H9 (cell line): ENCODE data around the gene NCKAP5. TPM values are rescaled to one million over a fixed set of nuclear protein-coding genes. Genes with fewer than 3 reads are reported as not detected.

Experiments
- DNase-seq: peaks from one replicate; pipeline ENCODE4 v3.0.0-alpha.2; 2017
- H2AFZ ChIP-seq: one replicate; pipeline ENCODE4 v1.6.1; 2013; ENCODE audit warnings: mild to moderate bottlenecking, low read length, control low read depth, moderate library complexity
- H2AK5ac ChIP-seq: 2 replicates; pipeline ENCODE4 v1.6.1; 2013; ENCODE audit warnings: low read length, control low read depth, mixed read lengths; ENCODE audit not compliant: insufficient read length
- H2BK120ac ChIP-seq: one replicate; pipeline ENCODE4 v1.6.1; 2013; ENCODE audit warnings: low read depth, mild to moderate bottlenecking, low read length, control low read depth, inconsistent platforms; ENCODE audit not compliant: poor library complexity, severe bottlenecking
- H2BK12ac ChIP-seq: 2 replicates; pipeline ENCODE4 v1.6.1; 2013; ENCODE audit warnings: low read length, control low read depth, mixed read lengths, low read depth; ENCODE audit not compliant: insufficient read length
- H2BK15ac ChIP-seq: 2 replicates; pipeline ENCODE4 v1.6.1; 2013; ENCODE audit warnings: low read depth, low read length, control low read depth
- H2BK20ac ChIP-seq: one replicate; pipeline ENCODE4 v1.6.1; 2013; ENCODE audit warnings: low read depth, mild to moderate bottlenecking, low read length, control low read depth, inconsistent platforms; ENCODE audit not compliant: poor library complexity, severe bottlenecking
- H2BK5ac ChIP-seq: 2 replicates; pipeline ENCODE4 v1.6.1; 2013; ENCODE audit warnings: low read length, control low read depth, mixed read lengths; ENCODE audit not compliant: insufficient read length
- H3K14ac ChIP-seq: 2 replicates; pipeline ENCODE4 v1.6.1; 2013; ENCODE audit warnings: low read length, control low read depth; ENCODE audit not compliant: insufficient read depth
- H3K18ac ChIP-seq: 2 replicates; pipeline ENCODE4 v1.6.1; 2013; ENCODE audit warnings: low read depth, mild to moderate bottlenecking, mixed read lengths, low read length, control low read depth; ENCODE audit not compliant: insufficient read length
- H3K23ac ChIP-seq: 2 replicates; pipeline ENCODE4 v1.6.1; 2013; ENCODE audit warnings: low read length, control low read depth, mixed read lengths, low read depth; ENCODE audit not compliant: insufficient read length
- H3K23me2 ChIP-seq: 2 replicates; pipeline ENCODE4 v1.6.1; 2013; ENCODE audit warnings: low read depth, mild to moderate bottlenecking, mixed read lengths, low read length, control low read depth; ENCODE audit not compliant: insufficient read length, poor library complexity, severe bottlenecking
- H3K27ac ChIP-seq: 2 replicates; pipeline ENCODE4 v1.5.1; 2013; ENCODE audit warnings: low read length, control low read depth, mixed read lengths, low read depth; ENCODE audit not compliant: insufficient read length
- H3K27me3 ChIP-seq: 2 replicates; pipeline ENCODE4 v1.6.1; 2013; ENCODE audit warnings: low read length, control low read depth, inconsistent platforms; ENCODE audit not compliant: insufficient read depth
- H3K4ac ChIP-seq: 2 replicates; pipeline ENCODE4 v1.6.1; 2013; ENCODE audit warnings: low read depth, mild to moderate bottlenecking, control low read depth, inconsistent platforms, low read length, moderate library complexity
- H3K4me1 ChIP-seq: 2 replicates; pipeline ENCODE4 v1.6.1; 2013; ENCODE audit warnings: low read length, control low read depth, inconsistent platforms; ENCODE audit not compliant: insufficient read depth
- H3K4me2 ChIP-seq: 2 replicates; pipeline ENCODE4 v1.6.1; 2013; ENCODE audit warnings: low read length, control low read depth, mixed read lengths; ENCODE audit not compliant: insufficient read length, insufficient read depth
- H3K56ac ChIP-seq: 2 replicates; pipeline ENCODE4 v1.6.1; 2013; ENCODE audit warnings: low read depth, mild to moderate bottlenecking, mixed read lengths, low read length, control low read depth; ENCODE audit not compliant: insufficient read length
- H3K79me1 ChIP-seq: 2 replicates; pipeline ENCODE4 v1.6.1; 2013; ENCODE audit warnings: low read depth, mild to moderate bottlenecking, moderate library complexity, low read length, control low read depth, inconsistent platforms; ENCODE audit not compliant: insufficient read depth, poor library complexity, severe bottlenecking
- H3K79me2 ChIP-seq: 2 replicates; pipeline ENCODE4 v1.6.1; 2013; ENCODE audit warnings: low read length, control low read depth, inconsistent platforms; ENCODE audit not compliant: insufficient read depth
- H3K9ac ChIP-seq: 2 replicates; pipeline ENCODE4 v1.6.1; 2013; ENCODE audit warnings: low read length, control low read depth, mixed read lengths; ENCODE audit not compliant: insufficient read length; ENCODE audit errors: extremely low read depth
- H3K9me3 ChIP-seq: one replicate; pipeline ENCODE4 v1.6.1; 2013; ENCODE audit warnings: low read depth, low read length, inconsistent platforms; ENCODE audit not compliant: control insufficient read depth
- H3T11ph ChIP-seq: one replicate; pipeline ENCODE4 v1.6.1; 2013; ENCODE audit warnings: mild to moderate bottlenecking, low read length, control low read depth, inconsistent platforms
- H4K20me1 ChIP-seq: one replicate; pipeline ENCODE4 v1.6.1; 2013; ENCODE audit not compliant: control insufficient read depth, insufficient read length, insufficient read depth
- H4K5ac ChIP-seq: 2 replicates; pipeline ENCODE4 v1.6.1; 2013; ENCODE audit warnings: low read depth, mild to moderate bottlenecking, mixed read lengths, low read length, control low read depth; ENCODE audit not compliant: insufficient read length
- H4K8ac ChIP-seq: replicated peaks from 2 replicates; pipeline ENCODE4 v1.6.1; 2013; ENCODE audit warnings: low read length, control low read depth, mixed read lengths, low read depth; ENCODE audit not compliant: insufficient read length
- H4K91ac ChIP-seq: 2 replicates; pipeline ENCODE4 v1.6.1; 2013; ENCODE audit warnings: low read depth, mild to moderate bottlenecking, moderate library complexity, mixed read lengths, low read length, control low read depth; ENCODE audit not compliant: insufficient read length
- H3K27ac Mint-ChIP-seq, 3 experiments: 2 replicates in 2 of 3; 3 replicates in 1 of 3; pipeline ENCODE4 v1.8.0; 2020 to 2021; ENCODE audit warnings: mixed read lengths in 3 of 3, mild to moderate bottlenecking in 1 of 3, moderate library complexity in 1 of 3
- H3K27me3 Mint-ChIP-seq: 2 replicates; pipeline ENCODE4 v1.8.0; 2021; ENCODE audit warnings: low read depth, mild to moderate bottlenecking, moderate library complexity, mixed read lengths
- H3K36me3 Mint-ChIP-seq, 3 experiments: 2 replicates in 2 of 3; 3 replicates in 1 of 3; pipeline ENCODE4 v1.8.0; 2020 to 2021; ENCODE audit warnings: low read depth in 3 of 3, mixed read lengths in 3 of 3; ENCODE audit not compliant: insufficient read depth in 1 of 3
- H3K4me1 Mint-ChIP-seq, 2 experiments: 2 replicates each; pipeline ENCODE4 v1.8.0; 2020; ENCODE audit warnings: mixed read lengths in 2 of 2
- H3K4me3 Mint-ChIP-seq, 2 experiments: 2 replicates in 1 of 2; 3 replicates in 1 of 2; pipeline ENCODE4 v1.8.0; 2020 to 2021; ENCODE audit warnings: mild to moderate bottlenecking in 2 of 2, mixed read lengths in 2 of 2, moderate library complexity in 1 of 2
- H3K9me3 Mint-ChIP-seq, 2 experiments: 2 replicates in 1 of 2; 3 replicates in 1 of 2; pipeline ENCODE4 v1.8.0; 2020; ENCODE audit warnings: mild to moderate bottlenecking in 2 of 2, mixed read lengths in 2 of 2, moderate library complexity in 1 of 2
- CTCF ChIP-seq: fragments of 200-600 bp; sonication (generic); conservative IDR thresholded peaks from 3 replicates; pipeline ENCODE4 v1.8.0; 2021; ENCODE audit warnings: antibody characterized with exemption, mild to moderate bottlenecking
- WGBS: extraction: QIAGEN DNeasy Blood & Tissue Kit; methylation state at CpG from one replicate; pipeline ENCODE4 v1.1.7; 2013; ENCODE audit warnings: missing lambda C conversion rate, low lambda C conversion rate, mixed read lengths; ENCODE audit not compliant: insufficient read length; ENCODE audit errors: extremely low coverage; 5-methylcytosine and 5-hydroxymethylcytosine counted together
- total RNA-seq: library from RNA; stranded (reverse); gene quantifications from 2 replicates; pipeline ENCODE4 v1.2.1, GENCODE V29; 2021

Gene NCKAP5
- total RNA-seq, 1 experiment from 2014 or later, result 0.26 TPM

DNA sequence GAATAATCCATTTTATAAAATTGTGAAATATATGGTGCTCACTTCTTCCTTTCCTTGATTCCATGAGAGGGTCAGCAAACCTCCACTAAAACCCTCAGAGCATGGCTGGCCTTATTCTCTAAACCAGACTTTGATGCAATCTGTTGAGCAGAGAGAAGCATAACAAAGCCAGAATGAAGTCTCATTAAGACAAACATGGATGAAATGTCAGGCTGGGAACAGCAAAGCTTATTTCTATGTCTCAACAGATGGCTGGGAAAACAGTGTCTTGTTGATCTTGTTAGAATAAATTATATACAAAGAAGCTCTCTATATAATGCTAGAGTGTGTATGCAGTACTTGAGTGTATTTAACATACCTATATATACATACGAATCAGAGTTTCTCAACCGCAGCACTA is 671.2 kb downstream of the NCKAP5 start:
- no peak overlapping the region for H3K4me3 Mint-ChIP-seq
- no peaks in the 10 kb centered on the region for H3K4me1 ChIP-seq
- no peak overlapping the region for H3K4me2 ChIP-seq
- H3K27ac ChIP-seq, result no peak overlapping the region
- no CpG with 5 or more reads among the region's 2 CpGs for WGBS
- no peak overlapping the region for H3K27ac Mint-ChIP-seq
- H3K18ac ChIP-seq, result no peak overlapping the region
- H2BK15ac ChIP-seq, result no peak overlapping the region
- H3K4me1 Mint-ChIP-seq, result no peaks in the 10 kb centered on the region
- no peak overlapping the region for H2BK120ac ChIP-seq
- H2BK20ac ChIP-seq, result no peak overlapping the region
- TF ChIP-seq CTCF, result no peak
- H3K9me3 Mint-ChIP-seq, result no peaks in the 10 kb centered on the region
- H4K91ac ChIP-seq, result no peak overlapping the region
- H3K79me2 ChIP-seq, result no peaks in the 10 kb centered on the region
- no peaks in the 10 kb centered on the region for H4K20me1 ChIP-seq
- H3K27me3 ChIP-seq, result no peaks in the 10 kb centered on the region
- H3K23me2 ChIP-seq, result no peaks in the 10 kb centered on the region
- no peak overlapping the region for H2AK5ac ChIP-seq
- no peaks in the 10 kb centered on the region for H3K36me3 Mint-ChIP-seq
- H3K9ac ChIP-seq, result no peak overlapping the region
- no peak overlapping the region for H4K5ac ChIP-seq
- H3K79me1 ChIP-seq, result no peaks in the 10 kb centered on the region
- no peaks in the 10 kb centered on the region for H3K27me3 Mint-ChIP-seq
- no peaks in the 10 kb centered on the region for H3K9me3 ChIP-seq
- H3K56ac ChIP-seq, result no peak overlapping the region
- H3K14ac ChIP-seq, result no peak overlapping the region
- H3K4ac ChIP-seq, result no peak overlapping the region
- H3T11ph ChIP-seq, result no peak overlapping the region
- no peak overlapping the region for H4K8ac ChIP-seq
- no peak for DNase-seq
- H2BK5ac ChIP-seq, result no peak overlapping the region
- no peak overlapping the region for H3K23ac ChIP-seq
- no peak overlapping the region for H2AFZ ChIP-seq
- H2BK12ac ChIP-seq, result no peak overlapping the region
